Measurements from ENCODE around the gene UNC79.
"Not testable (repeated sequence)": the region's sequence is repeated elsewhere in the genome, so short reads cannot be mapped to it uniquely, and the experiment has no call there.

UNC79 gene

DNA sequence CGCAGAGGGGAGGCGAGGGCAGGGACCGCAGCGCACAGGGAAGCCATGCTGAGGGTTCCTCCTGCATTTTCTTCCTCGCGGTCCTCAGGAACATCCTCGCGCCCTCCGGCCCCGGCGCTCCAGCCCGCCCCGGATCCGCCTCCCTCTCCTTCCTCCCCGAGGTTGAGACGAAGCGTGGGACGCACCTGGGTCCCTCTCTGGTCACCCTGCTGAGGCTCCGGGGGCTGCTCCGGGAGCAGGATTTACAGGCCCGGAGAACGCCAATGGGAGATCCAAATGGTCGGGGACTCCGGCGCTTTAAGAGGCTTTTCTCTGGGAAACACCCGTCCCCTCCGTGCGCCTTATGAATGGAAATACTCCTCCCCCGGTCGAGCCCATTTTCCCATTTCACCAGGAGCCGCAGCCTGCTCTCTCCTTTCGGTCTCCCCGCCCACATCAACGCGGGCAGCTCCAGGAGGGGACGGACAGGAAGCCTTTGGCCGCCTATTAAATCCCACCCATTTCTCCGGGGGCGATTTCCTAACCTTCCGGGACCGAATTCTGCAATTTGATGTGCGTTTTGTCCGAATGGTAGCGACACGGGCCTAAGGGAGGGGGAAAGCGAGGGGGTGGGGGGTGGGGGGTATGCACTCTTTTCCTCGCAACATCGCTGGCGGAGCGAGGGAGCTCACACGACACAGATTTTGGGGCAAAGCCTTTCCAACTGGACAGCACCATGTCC lies at the start of gene UNC79:
UNC79 (plus strand) TSS at position 625 of the 721 bp plus-strand sequence; CDS start at position 716, 91 bp downstream.
- no peak for DNase-seq (ENCODE audit: low read depth)

DNA sequence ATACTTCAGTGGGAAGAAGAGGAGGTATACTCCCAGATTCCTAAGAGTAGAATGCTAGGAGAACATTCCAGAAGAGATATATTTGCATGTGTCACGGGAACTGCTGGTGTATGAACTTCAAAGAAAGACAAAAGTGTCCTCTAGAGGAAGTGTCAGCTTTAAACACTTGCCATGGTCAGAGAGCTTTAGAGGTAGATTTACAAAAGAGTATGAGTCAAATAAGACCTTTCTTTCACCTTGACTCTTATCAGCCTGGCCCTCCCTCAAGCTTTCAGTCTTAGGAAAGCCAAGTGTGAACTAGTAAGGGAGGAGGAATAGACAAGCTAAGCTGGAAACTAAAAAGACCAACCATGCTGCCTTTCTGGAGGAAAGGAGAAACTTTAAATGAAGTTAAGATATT lies 49.1 kb upstream of the UNC79 start:
- DNase-seq (ENCODE audit: low read depth): no peak

DNA sequence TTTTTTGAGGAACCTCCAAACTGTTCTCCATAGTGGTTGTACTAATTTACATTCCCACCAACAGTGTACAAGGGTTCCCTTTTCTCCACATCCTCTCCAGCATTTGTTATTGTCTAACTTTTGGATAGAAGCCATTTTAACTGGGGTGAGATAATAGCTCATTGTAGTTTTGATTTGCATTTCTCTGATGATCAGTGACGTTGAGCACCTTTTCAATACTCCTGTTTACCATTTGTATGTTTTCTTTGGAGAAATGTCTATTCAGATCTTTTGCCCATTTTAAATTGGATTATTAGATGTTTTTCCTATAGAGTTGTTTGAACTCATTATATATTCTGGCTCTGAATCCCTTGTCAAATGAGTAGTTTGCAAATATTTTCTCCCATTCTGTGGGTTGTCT lies 46.5 kb upstream of the UNC79 start:
- not testable (repeated sequence) for DNase-seq (ENCODE audit: low read depth)

DNA sequence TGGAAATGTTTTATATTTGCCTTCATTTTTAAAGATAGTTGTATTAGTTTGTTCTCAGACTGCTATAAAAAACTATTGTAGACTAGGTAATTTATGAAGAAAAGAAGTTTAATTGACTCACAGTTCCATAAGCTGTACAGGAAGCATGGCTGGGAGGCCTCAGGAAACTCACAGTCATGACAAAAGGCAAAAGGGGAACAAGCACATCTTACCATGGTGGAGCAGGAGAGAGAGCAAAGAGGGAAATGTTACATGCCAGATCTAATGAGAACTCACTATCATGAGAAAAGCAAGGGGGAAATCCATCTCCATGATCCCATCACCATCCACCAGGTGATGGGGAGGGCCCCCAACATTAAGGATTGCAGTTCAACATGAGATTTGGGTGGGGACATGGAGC lies 35.5 kb upstream of the UNC79 start:
- no peak for DNase-seq (ENCODE audit: low read depth)

DNA sequence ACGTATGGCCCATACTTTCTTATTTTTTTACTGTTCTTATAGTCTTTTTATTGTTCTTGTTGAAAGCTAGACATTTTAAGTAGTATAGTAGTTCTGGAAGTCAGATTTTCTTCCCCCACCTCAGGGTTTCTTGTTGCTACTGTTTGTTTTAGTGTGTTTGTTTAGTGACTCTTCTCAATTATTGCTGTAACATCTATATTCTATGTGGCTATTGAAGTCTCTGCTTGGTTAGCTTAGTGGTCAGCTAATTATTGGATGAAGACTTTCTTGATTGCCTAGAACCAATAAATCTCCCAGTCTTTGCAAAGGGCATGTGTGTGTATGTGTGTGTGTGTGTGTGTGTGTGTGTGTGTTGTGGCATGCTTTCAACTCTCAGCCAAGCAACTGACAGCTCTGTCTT lies 34.3 kb upstream of the UNC79 start:
- DNase-seq (ENCODE audit: low read depth): no peak

DNA sequence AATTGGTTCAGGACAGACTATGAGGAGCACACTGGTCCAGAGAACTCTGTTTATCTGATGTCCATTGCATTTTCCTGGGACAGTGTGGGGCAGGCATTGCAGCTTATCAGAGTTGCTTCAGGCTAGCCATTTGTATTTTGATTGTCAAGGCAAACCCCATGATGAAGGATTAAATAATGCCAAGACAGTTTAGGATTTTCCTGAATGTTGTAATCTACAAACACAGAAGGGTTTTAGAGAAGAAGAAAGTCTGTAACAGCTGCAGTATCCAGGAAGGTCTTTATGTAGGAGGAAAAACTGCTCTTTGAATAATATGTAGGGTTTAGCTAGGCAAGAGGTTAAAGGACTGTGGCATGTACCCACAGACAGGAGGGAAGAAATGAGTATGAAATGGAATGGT lies 32.2 kb upstream of the UNC79 start:
- no peak for DNase-seq (ENCODE audit: low read depth)

DNA sequence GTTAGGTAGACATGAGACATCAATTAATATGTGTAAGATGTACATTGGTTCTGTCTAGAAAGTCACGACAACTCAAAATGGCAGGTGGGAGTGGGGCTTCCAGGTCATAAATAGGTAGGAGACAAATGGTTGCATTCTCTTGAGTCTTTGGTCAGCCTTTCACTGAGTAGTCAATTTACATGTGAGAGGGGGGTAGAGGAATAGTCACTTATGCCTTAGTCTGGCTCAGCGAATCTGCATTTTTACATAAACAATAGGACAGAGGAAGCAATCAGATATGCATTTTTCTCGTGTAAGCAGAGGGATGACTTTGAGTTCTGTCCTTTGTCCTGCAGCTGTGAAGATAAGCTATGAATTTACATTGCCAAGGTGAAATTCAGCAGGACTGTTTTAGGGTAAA lies 27.8 kb upstream of the UNC79 start:
- no peak for DNase-seq (ENCODE audit: low read depth)

DNA sequence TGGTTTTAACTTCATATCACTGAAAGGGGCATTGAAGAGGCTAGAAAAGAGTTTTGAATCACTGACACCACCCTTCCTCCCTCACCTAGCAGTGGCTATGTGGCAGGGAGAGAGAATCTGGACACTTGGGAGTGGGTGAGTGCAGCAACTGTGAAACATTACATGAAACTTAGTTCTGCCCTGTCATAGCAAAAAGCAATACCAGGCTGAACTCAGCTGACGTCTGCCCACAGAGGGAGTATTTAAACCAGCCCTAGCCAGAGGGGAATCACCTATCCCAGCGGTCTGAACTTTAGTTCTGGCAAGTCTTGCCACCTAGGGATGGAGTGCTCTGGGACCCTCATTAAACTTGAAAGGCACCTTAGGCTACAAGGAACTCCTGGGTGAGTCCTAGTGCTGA lies 20.7 kb upstream of the UNC79 start:
- DNase-seq (ENCODE audit: low read depth): no peak

DNA sequence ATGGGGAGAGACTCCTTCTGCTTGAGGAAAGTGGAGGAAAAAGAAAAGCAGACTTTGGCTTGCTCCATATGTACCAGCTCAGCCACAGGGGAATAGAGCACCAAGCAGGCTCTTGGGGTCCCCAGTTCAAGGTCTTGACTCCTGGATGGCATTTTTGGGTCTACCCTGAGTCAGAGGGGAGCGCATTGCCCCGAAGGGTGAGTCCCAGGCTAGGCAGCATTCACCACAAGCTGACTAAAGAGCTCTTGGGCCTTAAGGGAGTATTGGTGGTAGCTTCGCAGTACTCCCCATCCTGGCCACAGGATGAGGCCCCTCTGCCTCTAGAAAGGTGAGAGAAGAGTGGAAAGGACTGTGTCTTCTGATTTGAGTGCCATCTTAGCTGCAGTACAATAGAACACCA lies 19.8 kb upstream of the UNC79 start:
- DNase-seq (ENCODE audit: low read depth): no peak

DNA sequence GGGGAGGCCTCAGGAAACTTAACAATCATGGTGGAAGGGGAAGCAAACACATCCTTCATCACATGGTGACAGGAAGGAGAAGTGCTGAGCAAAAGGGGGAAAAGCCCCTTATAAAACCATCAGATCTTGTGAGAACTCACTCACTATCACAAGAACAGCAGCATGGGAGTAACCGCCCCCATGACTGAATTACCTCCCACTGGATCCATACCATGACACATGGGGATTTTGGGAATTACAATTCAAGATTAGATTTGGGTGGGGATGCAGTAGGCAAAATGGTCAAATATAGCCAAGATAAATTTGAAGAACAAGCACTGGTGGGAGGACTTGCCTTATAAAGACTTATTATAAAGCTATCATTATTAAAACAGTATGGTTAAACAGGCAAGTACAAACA lies 5.6 kb upstream of the UNC79 start:
- not testable (repeated sequence) for DNase-seq (ENCODE audit: low read depth)

DNA sequence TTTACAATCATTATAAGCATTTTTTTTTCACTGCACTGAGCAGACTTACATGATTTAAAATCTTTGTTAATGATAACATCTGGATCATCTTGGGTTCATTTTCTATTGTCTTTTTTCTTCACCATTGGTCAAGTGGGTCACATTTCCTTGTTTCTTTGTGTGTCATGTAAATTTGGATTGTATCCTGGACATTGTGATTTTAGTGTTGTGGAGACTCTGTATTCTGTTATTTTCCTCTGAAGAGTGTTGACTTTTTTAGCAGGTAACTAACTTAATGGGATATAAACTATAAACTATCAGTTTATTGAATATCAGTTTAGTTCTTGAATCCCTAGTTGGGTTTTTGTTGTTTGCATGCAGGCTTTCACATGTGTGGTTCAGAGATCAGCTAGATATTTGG lies 4.0 kb upstream of the UNC79 start:
- no peak for DNase-seq (ENCODE audit: low read depth)

DNA sequence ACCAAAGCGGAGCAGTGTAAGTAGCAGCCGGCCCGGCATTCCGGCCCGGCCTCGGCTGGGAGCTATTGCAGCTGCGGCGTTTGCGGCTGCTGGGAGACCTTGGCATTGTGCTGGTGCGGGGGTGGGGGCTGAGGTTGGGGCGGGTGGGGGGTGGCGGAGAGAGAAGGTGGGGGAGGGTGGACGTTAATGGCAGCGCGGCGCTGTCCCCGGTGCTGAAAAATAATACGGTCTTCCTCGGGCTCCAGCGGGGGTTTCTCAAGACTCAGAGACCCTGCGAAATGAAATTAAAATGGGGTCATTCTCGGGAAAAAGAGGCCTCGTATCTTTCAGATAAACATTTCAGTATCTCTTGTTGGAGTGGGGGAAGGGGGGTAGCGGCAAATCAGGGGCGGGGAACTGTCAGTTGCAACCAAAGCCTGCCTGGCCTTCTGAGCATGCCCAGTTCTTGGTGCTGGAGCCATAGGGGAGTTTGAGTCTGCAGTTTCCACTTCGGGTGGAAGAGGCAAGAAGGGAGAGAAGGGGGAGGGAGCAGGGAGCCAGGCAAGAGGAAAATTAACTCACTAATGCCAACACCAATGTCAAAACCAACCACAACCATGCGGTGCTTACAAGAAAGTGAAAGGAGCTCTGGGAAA lies 414 bp downstream of the UNC79 start:
- no peak for DNase-seq (ENCODE audit: low read depth)

DNA sequence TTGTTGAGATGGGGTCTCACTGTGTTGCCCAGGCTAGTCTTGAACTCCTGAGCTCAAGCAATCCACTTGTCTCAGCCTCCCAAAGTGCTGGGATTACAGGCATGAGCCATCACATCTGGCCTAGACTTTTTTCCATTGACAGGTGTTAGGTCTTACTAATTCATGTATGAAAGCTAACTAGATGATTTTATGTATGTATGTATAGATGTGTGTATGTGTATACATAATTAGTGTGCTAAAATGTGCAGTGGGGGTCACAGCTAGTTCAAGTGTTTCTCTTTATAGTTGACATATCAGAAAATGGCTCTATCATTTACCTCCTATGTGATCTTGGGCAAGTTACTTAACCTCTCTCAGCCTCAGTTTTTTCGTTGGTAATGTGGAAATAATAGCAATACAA lies 23.5 kb downstream of the UNC79 start:
- DNase-seq (ENCODE audit: low read depth): no peak

DNA sequence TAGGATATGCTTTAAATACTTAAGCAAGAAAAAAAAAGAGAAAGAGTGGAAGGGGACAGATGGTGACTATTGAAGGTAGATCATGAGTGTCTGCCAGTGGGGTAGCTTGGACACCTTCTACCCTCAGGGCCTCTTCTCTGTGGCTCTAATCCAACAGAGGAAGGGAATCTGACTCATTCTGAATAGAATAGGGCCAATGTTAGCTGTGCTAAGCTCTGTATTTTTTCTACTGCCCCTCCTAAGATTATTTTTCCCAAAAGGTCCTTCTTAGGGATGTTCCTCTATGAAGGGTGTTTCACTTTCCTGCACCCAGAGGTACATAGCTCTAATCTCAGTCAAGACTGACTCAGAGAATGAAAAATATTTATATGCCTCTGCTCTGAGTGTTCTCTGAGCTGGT lies 25.6 kb downstream of the UNC79 start:
- DNase-seq (ENCODE audit: low read depth): no peak

DNA sequence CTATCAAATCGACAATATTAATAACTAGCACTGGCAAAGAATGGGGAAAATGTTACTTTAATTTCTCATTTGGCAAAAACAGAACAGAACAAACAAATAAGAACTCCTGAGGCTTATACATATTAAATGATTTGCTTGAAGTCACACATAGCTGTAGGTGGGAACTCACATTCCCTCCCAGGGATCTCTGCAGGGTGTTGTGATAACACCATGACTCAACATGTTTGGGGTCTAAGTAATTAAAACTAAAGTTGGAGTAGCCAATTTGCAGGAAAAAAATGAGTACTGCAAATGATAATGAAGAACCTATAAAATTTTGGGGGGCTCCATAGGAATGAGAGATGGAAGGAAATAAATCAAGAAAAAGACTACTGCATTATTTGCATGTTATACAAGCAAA lies 27.5 kb downstream of the UNC79 start:
- DNase-seq (ENCODE audit: low read depth): no peak

DNA sequence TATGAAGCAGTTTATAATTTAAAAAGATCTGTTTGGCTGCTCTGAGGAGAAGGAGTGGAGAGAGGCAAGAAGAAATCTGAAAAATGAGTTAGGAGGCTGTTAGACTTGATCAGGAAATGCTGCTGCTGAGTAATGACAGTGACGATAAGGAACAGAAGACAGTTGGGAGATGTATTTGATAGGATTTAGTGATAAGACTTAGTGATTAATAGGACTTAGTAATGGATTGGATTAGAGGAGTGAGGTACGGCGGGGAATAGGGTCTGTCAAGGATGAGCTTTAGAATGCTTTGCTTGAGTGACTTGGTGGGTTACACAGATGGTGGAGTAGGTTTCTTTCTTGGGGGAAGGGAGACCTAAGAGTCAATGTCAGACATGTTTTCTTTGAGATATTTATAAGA lies 31.7 kb downstream of the UNC79 start:
- no peak for DNase-seq (ENCODE audit: low read depth)

DNA sequence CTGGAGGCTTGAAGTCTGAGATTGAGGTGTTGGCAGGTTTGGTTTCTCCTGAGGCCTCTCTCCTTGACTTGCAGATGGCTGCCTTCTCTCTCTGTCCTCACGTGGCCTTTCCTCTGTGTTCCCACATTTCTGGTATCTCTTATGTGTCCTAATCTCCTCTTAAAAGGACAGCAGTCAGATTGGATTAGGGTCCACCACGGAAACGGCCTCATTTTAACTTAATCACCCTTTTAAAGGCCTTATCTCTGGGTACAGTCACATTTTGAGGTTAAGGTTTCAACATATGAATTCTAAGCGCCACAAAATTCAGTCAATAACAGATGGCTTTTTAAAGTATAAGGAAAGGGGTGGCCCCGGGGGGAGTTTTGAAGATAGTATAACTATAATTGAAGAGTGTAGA lies 33.5 kb downstream of the UNC79 start:
- no peak for DNase-seq (ENCODE audit: low read depth)

DNA sequence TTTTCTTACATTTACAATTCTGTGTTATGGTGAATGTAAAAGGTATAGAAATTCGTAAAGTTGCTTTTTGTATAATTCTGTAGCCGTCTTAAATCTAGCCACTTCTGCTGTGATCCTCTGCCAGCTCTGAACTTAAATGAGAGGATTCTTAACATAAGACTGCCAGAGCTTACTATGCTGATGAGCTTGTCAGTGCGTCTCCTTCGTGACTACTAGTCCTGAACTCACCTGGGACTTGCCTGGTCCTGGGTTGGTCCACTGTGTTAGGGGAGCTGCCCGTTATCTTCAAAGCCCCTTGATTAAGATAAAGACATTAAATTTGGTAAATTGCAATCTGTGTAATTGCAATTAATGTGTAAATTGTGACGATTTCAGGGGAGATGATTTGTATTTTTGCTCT lies 44.7 kb downstream of the UNC79 start:
- no peak for DNase-seq (ENCODE audit: low read depth)

DNA sequence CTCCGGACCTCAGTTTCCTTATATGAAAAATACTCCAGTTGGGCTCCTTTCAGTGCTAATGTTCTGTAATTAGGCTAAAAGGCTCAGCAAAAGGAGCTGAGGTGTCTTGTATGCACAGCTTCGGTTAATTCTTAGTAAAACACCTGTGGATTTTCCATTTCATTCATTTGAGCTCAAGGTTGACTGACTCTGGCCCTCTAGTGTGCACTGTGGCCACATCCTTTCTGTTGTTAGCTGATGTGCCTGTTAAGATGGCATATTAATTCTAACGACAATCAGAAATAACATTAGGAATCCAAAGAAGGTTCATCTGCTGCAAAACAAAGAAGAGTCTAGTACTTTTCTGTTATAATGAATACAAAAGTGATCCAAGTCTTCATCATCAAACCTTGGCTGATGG lies 45.6 kb downstream of the UNC79 start:
- DNase-seq (ENCODE audit: low read depth): no peak

DNA sequence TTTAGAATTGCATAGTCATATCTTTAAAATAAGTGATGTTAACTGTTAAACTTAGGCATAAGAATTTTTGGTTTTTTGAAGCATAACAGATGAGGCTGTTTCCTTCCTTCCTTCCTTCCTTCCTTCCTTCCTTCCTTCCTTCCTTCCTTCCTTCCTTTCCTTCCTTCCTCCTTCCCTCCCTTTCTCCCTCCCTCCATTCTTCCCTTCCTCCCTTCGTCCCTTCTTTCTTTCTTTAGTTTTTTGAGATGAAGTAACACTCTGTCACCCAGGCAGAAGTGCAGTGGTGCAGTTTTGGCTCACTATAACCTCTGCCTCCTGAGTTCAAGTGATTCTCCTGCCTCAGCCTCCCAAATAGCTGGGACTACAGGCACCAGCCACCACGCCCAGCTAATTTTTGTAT lies 48.3 kb downstream of the UNC79 start:
- not testable (repeated sequence) for DNase-seq (ENCODE audit: low read depth)

DNA sequence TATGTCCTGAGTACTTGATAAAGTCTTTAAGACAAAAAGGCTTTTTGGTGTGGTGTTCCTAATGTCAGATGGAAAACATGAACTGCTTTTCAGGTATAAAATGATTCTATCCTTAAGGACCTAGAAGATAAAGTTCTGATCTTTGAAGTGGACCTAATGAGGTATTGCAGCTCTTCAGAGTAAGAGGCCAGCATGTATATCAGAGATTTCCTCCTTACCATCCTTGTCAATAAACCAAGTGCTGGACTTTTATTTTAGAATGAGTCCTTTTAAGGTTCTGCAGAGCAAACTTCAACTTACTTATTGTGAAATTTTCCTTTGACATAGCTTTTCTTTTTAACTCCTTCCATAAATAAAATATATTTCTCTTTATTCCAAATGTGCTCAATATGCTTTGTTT lies 50.1 kb downstream of the UNC79 start:
- DNase-seq (ENCODE audit: low read depth): no peak

DNA sequence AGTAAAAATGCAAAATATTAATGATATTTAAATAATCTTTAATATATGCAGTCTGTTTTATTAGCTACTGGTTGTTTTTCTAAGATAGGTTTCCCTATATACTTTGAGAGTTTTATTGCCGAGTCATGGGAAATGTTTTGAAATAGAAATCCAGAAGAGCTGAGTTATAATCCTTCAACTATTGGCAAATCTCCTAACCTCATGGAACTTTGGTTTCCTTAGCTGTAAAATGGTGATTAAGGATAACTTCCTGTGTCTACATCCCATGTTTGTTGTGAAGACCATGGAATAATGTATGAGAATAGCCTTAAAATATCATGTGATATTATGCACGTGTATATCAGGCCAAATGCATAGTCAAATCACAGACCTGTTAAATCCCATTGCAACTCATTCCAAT lies 51.0 kb downstream of the UNC79 start:
- DNase-seq (ENCODE audit: low read depth): no peak

DNA sequence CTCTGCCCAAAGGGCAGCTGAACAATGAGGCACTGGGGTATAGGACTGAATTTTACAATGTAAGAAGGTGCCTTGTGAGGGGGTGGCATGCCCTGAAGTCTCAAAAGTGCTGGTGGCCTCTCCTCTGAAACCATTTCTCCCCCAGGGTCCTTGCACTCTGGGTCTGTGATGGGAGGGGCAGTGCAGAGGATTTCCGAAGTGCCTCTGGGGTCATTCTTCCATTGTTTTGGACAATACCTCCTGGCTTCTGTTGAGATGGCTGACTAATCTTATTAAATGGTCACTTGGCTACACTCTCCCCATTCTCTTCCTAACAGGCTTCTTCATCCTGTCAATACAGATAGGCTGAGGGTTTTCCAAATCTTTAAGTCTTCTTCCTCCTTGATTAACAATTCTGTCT lies 59.3 kb downstream of the UNC79 start:
- DNase-seq (ENCODE audit: low read depth): no peak

DNA sequence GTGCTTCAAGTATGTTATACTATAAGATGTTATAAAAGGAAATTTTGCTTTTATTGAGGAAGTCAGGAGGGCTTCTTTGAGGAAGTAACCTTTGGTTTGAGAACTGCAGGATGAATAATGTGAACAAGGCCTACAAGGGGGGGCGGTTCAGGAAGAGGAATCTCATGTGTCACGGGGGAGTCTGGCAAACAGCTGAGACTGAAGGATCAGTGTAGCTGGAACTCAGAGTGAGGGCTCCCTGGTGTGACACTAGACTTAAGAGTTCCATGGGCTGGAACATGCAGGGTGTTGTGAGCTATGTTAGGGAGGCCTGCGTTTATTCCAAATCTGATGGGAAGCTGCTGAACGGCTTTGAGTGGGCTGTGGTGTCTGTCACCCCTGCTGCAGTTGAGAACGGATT lies 62.3 kb downstream of the UNC79 start:
- no peak for DNase-seq (ENCODE audit: low read depth)

Measured in stimulated activated CD8-positive, alpha-beta memory T cell treated with anti-CD3 and anti-CD28 coated beads, Interleukin-15, amount 100 ng/mL, for 24 hours (primary cell).